Common myeloid progenitor, CD34-positive (primary cell): ENCODE results near the gene CA10.

Experiments used
- CTCF ChIA-PET: fragments of 350-600 bp; sonication (Branson Sonifier 250); formaldehyde crosslinking; loops from one replicate; lab custom pipeline; 2021; ENCODE audit warnings: antibody characterized with exemption; lab: Charles Lee
- POLR2A ChIA-PET: fragments of 350-600 bp; sonication (Branson Sonifier 250); formaldehyde crosslinking; loops from one replicate; lab custom pipeline; 2021; ENCODE audit warnings: antibody characterized with exemption; lab: Charles Lee
- DNase-seq, 3 donors: peaks; one replicate each; pipeline versions ENCODE4 v3.0.0 to v3.0.0-alpha.2; 2013
- H3K27ac ChIP-seq, 2 experiments: 1 replicate in 1 of 2; 2 replicates in 1 of 2; pipeline ENCODE4 v1.7.0; 2013; ENCODE audit warnings: inconsistent platforms in 2 of 2, low read length in 2 of 2, mild to moderate bottlenecking in 2 of 2, low read depth in 1 of 2, moderate library complexity in 1 of 2; ENCODE audit not compliant: severe bottlenecking in 2 of 2, insufficient read depth in 1 of 2, poor library complexity in 1 of 2
- H3K27me3 ChIP-seq, 5 experiments: replicated peaks in 2 of 5; 1 replicate in 3 of 5; 2 replicates in 2 of 5; pipeline versions ENCODE4 v1.6.1 to v1.7.0; 2013; ENCODE audit warnings: low read length in 4 of 5, mild to moderate bottlenecking in 2 of 5, moderate library complexity in 2 of 5, inconsistent platforms in 1 of 5; ENCODE audit not compliant: insufficient read depth in 5 of 5, control insufficient read depth in 4 of 5
- H3K36me3 ChIP-seq, 4 experiments: 1 replicate in 2 of 4; 2 replicates in 2 of 4; pipeline versions ENCODE4 v1.6.1 to v1.7.0; 2013; ENCODE audit warnings: low read length in 3 of 4, control low read depth in 1 of 4, mild to moderate bottlenecking in 1 of 4; ENCODE audit not compliant: control insufficient read depth in 4 of 4, insufficient read depth in 4 of 4
- H3K4me1 ChIP-seq, 4 experiments: 1 replicate in 3 of 4; 2 replicates in 1 of 4; pipeline versions ENCODE4 v1.6.1 to v1.7.1; 2013; ENCODE audit warnings: low read length in 3 of 4, mild to moderate bottlenecking in 3 of 4, control low read depth in 1 of 4, inconsistent platforms in 1 of 4, moderate library complexity in 1 of 4; ENCODE audit not compliant: control insufficient read depth in 4 of 4, insufficient read depth in 4 of 4; ENCODE audit errors: control extremely low read depth in 1 of 4
- H3K4me3 ChIP-seq, 7 experiments: 1 replicate in 4 of 7; 2 replicates in 3 of 7; pipeline versions ENCODE4 v1.5.1 to v1.7.0; 2013; ENCODE audit warnings: mild to moderate bottlenecking in 7 of 7, low read length in 6 of 7, moderate library complexity in 6 of 7, inconsistent platforms in 2 of 7, low read depth in 2 of 7, control low read depth in 1 of 7; ENCODE audit not compliant: insufficient read depth in 4 of 7, control insufficient read depth in 1 of 7; ENCODE audit errors: extremely low read depth in 1 of 7
- H3K9me3 ChIP-seq, 5 experiments: 1 replicate in 4 of 5; 2 replicates in 1 of 5; pipeline versions ENCODE4 v1.6.1 to v1.7.1; 2013; ENCODE audit warnings: low read length in 4 of 5, mild to moderate bottlenecking in 2 of 5, inconsistent platforms in 1 of 5, low read depth in 1 of 5, moderate library complexity in 1 of 5; ENCODE audit not compliant: control insufficient read depth in 4 of 5, insufficient read depth in 2 of 5; ENCODE audit errors: control extremely low read depth in 1 of 5
- WGBS: methylation state at CpG from one replicate; pipeline ENCODE4 v1.1.5; 2013; ENCODE audit not compliant: insufficient coverage; 5-methylcytosine and 5-hydroxymethylcytosine counted together

Gene CA10

GRCh38 chr17:51817955-51818354 is 340.6 kb downstream of the CA10 start:
- POLR2A ChIA-PET, result no interaction called here
- no peaks in the 10 kb centered on the region for H3K4me1 ChIP-seq
- H3K4me3 ChIP-seq, result no peak overlapping the region
- H3K9me3 ChIP-seq, result no peaks in the 10 kb centered on the region
- CTCF ChIA-PET, result no interaction called here
- H3K27ac ChIP-seq, result no peak overlapping the region
- WGBS, result no CpG with 5 or more reads among the region's 1 CpG
- peaks cover 0 to 1% (median 0%) of the 10 kb centered on the region in 5 experiments for H3K27me3 ChIP-seq
- no peaks in the 10 kb centered on the region for H3K36me3 ChIP-seq
- DNase-seq, result no peak

GRCh38 chr17:51817117-51817516 is 341.4 kb downstream of the CA10 start:
- no peaks in the 10 kb centered on the region for H3K36me3 ChIP-seq
- no peak overlapping the region for H3K4me3 ChIP-seq
- DNase-seq, result no peak
- H3K27me3 ChIP-seq, result peaks cover 0 to 1% (median 0%) of the 10 kb centered on the region in 5 experiments
- POLR2A ChIA-PET, result no interaction called here
- no peaks in the 10 kb centered on the region for H3K4me1 ChIP-seq
- CTCF ChIA-PET, result no interaction called here
- no peaks in the 10 kb centered on the region for H3K9me3 ChIP-seq
- H3K27ac ChIP-seq, result no peak overlapping the region

GRCh38 chr17:51815097-51815496 is 343.4 kb downstream of the CA10 start:
- Histone ChIP-seq H3K9me3 (no peaks in the 10 kb centered on the region), H3K4me1 (no peaks in the 10 kb centered on the region), H3K4me3 (no peak overlapping the region), H3K27me3 (peaks cover 0 to 1% (median 0%) of the 10 kb centered on the region in 5 experiments), H3K27ac (no peak overlapping the region), H3K36me3 (no peaks in the 10 kb centered on the region)
- WGBS, result 59% methylated on average over 3 of the region's 4 CpGs
- no peak for DNase-seq
- CTCF ChIA-PET, result no interaction called here
- POLR2A ChIA-PET, result no interaction called here

GRCh38 chr17:51814521-51814920 is 344.0 kb downstream of the CA10 start:
- Histone ChIP-seq H3K4me1 (no peaks in the 10 kb centered on the region), H3K9me3 (no peaks in the 10 kb centered on the region), H3K27me3 (peaks cover 0 to 1% (median 0%) of the 10 kb centered on the region in 5 experiments), H3K4me3 (no peak overlapping the region), H3K36me3 (no peaks in the 10 kb centered on the region), H3K27ac (no peak overlapping the region)
- ChIA-PET POLR2A (no interaction called here), CTCF (no interaction called here)
- no peak for DNase-seq

- POLR2A ChIA-PET, result no interaction called here
- H3K27me3 ChIP-seq, result peaks cover 0 to 1% (median 0%) of the 10 kb centered on the region in 5 experiments
- H3K4me1 ChIP-seq, result no peaks in the 10 kb centered on the region
- DNase-seq, result no peak
- H3K36me3 ChIP-seq, result no peaks in the 10 kb centered on the region
- no CpG with 5 or more reads among the region's 1 CpG for WGBS
- CTCF ChIA-PET, result no interaction called here
- no peak overlapping the region for H3K4me3 ChIP-seq
- H3K9me3 ChIP-seq, result no peaks in the 10 kb centered on the region
- no peak overlapping the region for H3K27ac ChIP-seq
Measured at GRCh38 chr17:51813784-51814174, 344.7 kb downstream of the CA10 start.

- no peaks in the 10 kb centered on the region for H3K9me3 ChIP-seq
- CTCF ChIA-PET, result no interaction called here
- H3K36me3 ChIP-seq, result no peaks in the 10 kb centered on the region
- DNase-seq, result no peak
- 79% methylated on average over 5 of the region's 8 CpGs for WGBS
- no peak overlapping the region for H3K27ac ChIP-seq
- no peak overlapping the region for H3K4me3 ChIP-seq
- H3K4me1 ChIP-seq, result no peaks in the 10 kb centered on the region
- POLR2A ChIA-PET, result no interaction called here
- peaks cover 0 to 1% (median 0%) of the 10 kb centered on the region in 5 experiments for H3K27me3 ChIP-seq
Measured at GRCh38 chr17:51813140-51813783, 345.3 kb downstream of the CA10 start.

- Histone ChIP-seq H3K36me3 (no peaks in the 10 kb centered on the region), H3K27me3 (no peaks in the 10 kb centered on the region), H3K9me3 (no peaks in the 10 kb centered on the region), H3K27ac (no peak overlapping the region), H3K4me3 (no peak overlapping the region), H3K4me1 (no peaks in the 10 kb centered on the region)
- CTCF ChIA-PET, result no interaction called here
- no CpG with 5 or more reads among the region's 3 CpGs for WGBS
- no peak for DNase-seq
- POLR2A ChIA-PET, result no interaction called here
Measured at GRCh38 chr17:51807460-51807859, 351.1 kb downstream of the CA10 start.
